ENCODE measurements around the gene HSF4.

DNA sequence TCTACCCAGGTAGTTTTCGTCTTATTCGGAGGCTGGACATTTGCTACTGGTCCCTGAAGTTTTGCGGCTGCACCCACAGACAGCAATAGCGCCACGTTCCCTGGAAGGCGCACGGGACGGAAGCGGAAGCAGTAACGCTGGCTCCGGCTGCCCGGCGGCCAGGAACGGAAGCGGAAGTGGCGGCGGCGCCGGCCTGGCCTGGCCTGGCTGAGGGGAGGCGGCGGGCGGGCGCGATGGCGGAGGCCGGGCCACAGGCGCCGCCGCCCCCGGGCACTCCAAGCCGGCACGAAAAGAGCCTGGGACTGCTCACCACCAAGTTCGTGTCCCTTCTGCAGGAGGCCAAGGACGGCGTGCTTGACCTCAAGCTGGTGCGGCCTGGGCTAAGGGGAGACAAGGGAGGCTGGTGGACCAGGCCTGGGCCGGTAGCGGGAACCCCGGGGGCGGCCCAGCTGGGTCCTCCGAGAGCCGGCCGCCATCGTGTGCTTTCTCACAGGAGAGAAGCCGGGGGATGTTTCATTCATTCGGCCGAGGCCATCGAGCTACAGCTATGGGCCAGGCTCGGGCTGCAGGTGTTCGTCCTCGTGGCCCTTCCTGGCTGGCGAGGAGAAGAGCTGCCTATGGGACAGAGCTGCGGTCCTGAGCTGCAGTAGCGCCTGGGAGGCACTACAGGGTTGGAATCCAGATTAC is 27.6 kb downstream of the HSF4 start, which contains the start of gene E2F4:
- TF ChIP-seq, protein P1, sequence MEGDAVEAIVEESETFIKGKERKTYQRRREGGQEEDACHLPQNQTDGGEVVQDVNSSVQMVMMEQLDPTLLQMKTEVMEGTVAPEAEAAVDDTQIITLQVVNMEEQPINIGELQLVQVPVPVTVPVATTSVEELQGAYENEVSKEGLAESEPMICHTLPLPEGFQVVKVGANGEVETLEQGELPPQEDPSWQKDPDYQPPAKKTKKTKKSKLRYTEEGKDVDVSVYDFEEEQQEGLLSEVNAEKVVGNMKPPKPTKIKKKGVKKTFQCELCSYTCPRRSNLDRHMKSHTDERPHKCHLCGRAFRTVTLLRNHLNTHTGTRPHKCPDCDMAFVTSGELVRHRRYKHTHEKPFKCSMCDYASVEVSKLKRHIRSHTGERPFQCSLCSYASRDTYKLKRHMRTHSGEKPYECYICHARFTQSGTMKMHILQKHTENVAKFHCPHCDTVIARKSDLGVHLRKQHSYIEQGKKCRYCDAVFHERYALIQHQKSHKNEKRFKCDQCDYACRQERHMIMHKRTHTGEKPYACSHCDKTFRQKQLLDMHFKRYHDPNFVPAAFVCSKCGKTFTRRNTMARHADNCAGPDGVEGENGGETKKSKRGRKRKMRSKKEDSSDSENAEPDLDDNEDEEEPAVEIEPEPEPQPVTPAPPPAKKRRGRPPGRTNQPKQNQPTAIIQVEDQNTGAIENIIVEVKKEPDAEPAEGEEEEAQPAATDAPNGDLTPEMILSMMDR (conservative IDR thresholded peaks at IDR 0.05; ENCODE audit: low read length), result no peak
- no peak for TF ChIP-seq EZH2phosphoT487 (IDR thresholded peaks at IDR 0.05; ENCODE audit: borderline replicate concordance, low read depth, low read length)
